Activated CD8-positive, alpha-beta memory T cell treated with anti-CD3 and anti-CD28 coated beads for 36 hours (primary cell): ENCODE data around the gene LRIG3. TPM values are rescaled to one million over a fixed set of nuclear protein-coding genes. Genes with fewer than 3 reads are reported as not detected.

Experiments used
- CTCF ChIA-PET: fragments of 350-600 bp; sonication (Branson Sonifier 250); formaldehyde crosslinking; loops from one replicate; lab custom pipeline; 2021; ENCODE audit warnings: antibody characterized with exemption; lab: Charles Lee
- POLR2A ChIA-PET: fragments of 350-600 bp; sonication (Branson Sonifier 250); formaldehyde crosslinking; loops from one replicate; lab custom pipeline; 2021; ENCODE audit warnings: antibody characterized with exemption; lab: Charles Lee
- total RNA-seq, 2 experiments: library from RNA; stranded (reverse); gene quantifications; one replicate each; pipeline ENCODE4 v1.2.3, GENCODE V29; 2021

Gene LRIG3
- total RNA-seq, 2 experiments from 2014 or later, result not detected

GRCh38 chr12:58932806-58933681 lies 12.7 kb upstream of the LRIG3 start:
- CTCF ChIA-PET, result interaction anchor here (0.6 kb wide), 1 partner anchor 11 kb away, joined by 4 read pairs; no protein-coding TSS in a partner anchor

DNA sequence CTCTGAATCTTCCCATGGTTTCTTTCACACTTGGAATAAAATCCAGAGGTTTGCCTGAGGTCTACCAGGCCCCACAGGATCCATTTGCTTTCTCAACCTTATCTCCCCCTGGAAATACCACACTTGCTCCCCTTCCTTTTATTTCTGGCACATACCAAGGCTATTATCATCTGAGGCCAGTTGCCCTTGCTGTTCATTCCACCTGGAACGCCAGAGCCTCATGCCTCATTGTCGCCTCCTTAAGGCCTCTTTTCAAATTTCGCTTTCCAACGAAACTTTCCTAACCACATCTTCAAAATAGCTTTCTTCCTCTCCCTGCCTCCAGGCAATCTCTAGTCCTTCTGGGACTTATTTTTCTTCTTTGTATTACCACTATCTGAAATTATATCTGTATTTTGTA lies 11.2 kb upstream of the LRIG3 start:
- ChIA-PET POLR2A (no interaction called here), CTCF (no interaction called here)

More at GRCh38 chr12:58932806-58933681, 12.7 kb upstream of the LRIG3 start:
- POLR2A ChIA-PET, result no interaction called here

DNA sequence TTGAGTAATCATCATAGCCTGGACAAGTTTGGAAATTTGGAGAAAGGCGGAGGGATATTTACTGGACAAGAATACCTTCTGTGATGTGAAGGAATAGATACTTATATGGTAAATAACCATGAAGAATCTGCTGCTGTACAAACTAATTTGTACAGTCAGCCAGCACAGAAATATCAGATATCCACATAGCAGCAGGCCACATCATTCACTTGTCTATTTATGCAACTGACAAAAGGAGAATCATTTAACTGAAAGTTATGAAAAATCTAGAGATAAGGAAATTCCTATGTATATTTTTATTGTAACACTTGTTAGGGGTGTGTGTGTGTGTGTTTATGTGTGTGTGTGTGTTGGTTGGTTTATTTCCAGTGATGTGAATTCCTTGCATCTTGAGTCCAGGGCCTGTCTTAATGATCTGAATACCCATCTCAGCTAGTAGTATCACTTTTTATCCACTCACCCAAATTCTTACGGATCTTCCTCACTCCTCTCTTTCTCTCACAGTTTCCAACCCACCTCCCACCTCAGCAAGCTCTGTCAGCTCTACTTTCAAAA lies 10.5 kb upstream of the LRIG3 start:
- POLR2A ChIA-PET, result interaction anchor here (0.7 kb wide), 1 partner anchor 534 kb away, joined by 3 read pairs; no protein-coding TSS in a partner anchor

GRCh38 chr12:58927120-58927519 lies 6.8 kb upstream of the LRIG3 start:
- CTCF ChIA-PET, result no interaction called here

More for the DNA sequence above, 10.5 kb upstream of the LRIG3 start:
- CTCF ChIA-PET, result no interaction called here

DNA sequence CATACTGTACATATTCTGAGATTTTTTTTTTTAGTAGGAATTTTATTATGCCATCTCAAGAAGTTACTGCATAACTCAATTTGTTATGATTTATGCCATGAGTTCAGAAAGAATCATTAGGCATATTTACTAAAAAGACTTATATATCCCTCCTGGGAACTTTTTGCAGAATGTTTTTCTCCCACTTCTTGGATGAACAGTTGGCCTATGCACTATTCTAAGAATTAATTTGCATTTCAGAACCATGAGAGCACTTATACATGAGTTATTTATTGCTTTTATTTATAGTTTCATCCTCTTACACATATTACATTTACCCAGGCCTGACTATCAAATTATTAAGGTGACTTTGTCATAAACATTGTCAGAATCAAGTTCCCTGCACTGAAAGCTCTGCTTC lies 6.3 kb upstream of the LRIG3 start:
- ChIA-PET CTCF (no interaction called here), POLR2A (no interaction called here)

More at GRCh38 chr12:58927120-58927519, 6.8 kb upstream of the LRIG3 start:
- POLR2A ChIA-PET, result no interaction called here

- ChIA-PET CTCF (no interaction called here), POLR2A (no interaction called here)
These were observed 5.4 kb upstream of the LRIG3 start for GRCh38 chr12:58925751-58926150.

DNA sequence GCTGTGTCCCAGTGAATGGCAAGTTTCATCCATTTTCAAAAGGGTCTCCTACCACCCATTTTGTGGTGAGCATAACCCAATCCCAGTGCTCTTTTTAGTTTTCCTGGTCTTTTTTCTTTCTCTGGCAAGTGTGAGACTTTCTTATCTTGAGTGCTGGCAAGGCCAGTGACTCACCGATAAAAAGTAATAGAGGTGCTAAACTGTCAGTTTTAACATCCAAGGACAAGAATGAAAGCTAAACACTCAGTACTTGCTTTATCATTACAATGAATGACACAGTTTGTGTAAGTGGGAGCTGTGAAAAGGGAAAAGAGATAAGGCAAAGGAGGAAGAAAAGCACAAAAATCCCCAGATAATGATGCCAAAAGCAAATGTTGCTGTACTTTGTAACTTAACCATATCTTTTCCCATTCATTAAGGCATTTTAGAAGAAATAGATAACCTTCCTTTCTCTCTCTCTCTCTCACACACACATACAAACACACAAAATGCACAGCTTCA lies 4.9 kb upstream of the LRIG3 start:
- ChIA-PET POLR2A (no interaction called here), CTCF (no interaction called here)

GRCh38 chr12:58924652-58925051 lies 4.3 kb upstream of the LRIG3 start:
- CTCF ChIA-PET, result no interaction called here
- POLR2A ChIA-PET, result no interaction called here

DNA sequence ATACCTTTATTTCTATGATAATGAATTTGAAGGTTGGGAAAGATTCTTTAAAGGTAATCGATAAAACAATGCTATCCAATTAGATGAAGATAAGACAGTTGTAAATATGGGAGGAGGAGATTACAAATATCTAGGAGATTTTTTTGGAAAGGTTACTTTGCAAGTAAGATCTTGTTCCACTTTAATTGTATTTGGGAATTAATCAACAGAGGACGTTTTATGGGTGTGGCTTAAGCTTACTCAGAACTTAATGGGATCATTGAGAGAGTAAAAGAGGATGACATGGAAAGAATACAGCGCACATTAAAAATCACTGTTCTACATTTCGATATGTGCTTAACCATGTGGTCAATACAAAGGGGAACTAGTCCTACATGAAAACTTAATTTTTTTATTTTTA lies 3.5 kb upstream of the LRIG3 start:
- ChIA-PET CTCF (no interaction called here), POLR2A (no interaction called here)

- CTCF ChIA-PET, result no interaction called here
- POLR2A ChIA-PET, result no interaction called here
These were observed 2.5 kb upstream of the LRIG3 start for GRCh38 chr12:58922849-58923248.

GRCh38 chr12:58920961-58921861 lies 907 bp upstream of the LRIG3 start:
- ChIA-PET CTCF (no interaction called here), POLR2A (no interaction called here)

DNA sequence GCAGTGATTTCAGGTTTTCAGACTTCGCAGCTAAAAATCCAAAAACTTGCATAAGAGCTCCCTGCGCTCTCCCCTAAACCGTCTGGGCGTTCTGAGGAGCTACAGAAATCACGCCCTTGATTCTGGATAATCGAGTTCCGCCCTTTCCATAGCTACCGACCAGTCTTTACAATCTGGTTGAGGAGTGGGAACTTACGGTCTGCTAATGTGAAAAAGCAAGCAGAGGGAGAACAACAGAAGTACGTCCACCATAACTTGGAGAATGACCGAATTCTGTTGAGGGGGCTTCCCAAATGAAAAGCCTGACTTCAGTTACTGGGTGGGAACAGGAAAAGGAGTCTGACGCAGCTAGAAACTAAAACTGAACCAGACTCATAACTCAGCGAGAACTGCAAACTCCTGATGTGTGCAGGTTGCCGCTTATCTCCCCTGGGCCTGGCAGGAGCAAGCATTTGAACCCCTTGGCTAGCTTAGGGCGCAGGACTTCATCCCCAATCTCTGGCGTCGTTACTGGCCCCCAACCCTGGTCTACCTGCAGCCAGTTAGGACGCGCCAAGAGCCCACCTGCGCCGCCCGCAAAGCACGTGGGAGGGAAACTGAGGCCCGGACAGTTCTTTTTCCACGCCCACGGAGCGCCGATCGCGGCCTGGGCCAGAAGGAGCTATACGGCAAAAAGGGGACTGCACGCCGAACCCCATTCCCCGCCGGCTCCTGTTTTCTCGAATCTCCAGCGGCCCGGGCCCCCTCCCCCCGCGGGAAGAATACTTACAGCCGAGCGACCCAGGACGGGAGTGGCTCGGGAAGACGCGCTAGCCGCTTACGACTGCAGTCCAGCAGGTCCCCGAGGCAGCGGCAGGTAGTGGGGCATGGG lies 838 bp downstream of the LRIG3 start:
- POLR2A ChIA-PET, result no interaction called here
- CTCF ChIA-PET, result no interaction called here

- CTCF ChIA-PET, result no interaction called here
- POLR2A ChIA-PET, result no interaction called here
These were observed 1.8 kb downstream of the LRIG3 start for GRCh38 chr12:58918469-58918844.

DNA sequence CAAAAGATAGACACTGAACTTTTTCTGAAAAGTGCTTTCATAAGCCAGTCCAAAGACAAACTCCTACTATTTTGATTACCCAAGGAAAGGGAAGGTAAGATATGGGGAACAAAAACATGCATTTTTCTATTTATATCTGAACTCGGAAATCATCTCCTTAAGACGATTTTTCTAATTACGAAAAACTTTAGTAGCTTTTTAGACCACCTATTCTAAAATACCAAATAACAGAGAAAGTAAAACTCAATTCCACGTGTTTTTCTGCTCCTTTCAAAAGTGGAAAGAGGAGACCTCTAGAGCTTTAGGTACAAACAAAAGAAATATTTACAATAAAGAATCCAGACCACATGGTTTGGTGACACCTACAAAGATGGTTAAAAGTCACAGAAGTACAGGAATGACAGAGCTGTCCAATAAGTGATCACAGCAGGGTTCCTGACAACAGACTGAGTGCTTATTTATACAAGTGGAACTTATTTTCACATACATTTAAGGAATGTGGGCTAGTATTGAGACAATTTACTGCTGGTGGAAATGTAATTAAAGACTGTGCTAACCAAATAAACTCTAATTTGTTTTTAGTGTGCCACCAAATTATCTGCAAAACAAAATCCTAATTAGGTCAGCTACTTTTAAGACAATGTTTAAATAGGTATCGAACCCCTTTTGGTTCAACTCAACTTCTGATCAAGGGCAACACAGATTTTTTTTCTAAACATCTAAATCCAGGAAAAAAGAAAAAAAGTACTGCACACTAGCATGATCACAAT lies 2.4 kb downstream of the LRIG3 start:
- CTCF ChIA-PET, result no interaction called here
- POLR2A ChIA-PET, result no interaction called here

- POLR2A ChIA-PET, result no interaction called here
- CTCF ChIA-PET, result no interaction called here
These were observed 3.3 kb downstream of the LRIG3 start for GRCh38 chr12:58916921-58917511.

DNA sequence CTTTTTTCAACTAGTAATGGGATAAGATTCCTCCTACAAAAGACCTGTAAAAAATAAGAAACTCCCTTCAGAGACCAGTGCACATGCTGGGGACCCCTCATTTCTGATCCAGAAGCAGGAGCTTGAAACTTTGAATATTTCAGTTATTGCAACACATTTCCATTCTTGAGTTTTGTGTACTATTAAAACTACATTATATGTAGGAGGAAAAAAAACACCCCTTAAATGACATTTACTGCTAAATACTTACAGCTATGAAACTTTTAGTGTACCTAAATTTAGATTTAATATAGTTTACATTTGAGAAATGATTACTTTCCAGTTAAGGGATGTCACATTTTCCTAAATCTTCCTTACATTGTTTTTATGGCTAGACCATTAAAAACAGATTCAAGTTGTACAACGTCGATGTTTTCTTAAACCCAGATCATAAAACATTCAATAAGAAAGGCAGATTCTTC lies 4.1 kb downstream of the LRIG3 start:
- POLR2A ChIA-PET, result no interaction called here
- CTCF ChIA-PET, result no interaction called here

GRCh38 chr12:58915634-58916033 lies 4.7 kb downstream of the LRIG3 start:
- CTCF ChIA-PET, result no interaction called here
- POLR2A ChIA-PET, result no interaction called here

DNA sequence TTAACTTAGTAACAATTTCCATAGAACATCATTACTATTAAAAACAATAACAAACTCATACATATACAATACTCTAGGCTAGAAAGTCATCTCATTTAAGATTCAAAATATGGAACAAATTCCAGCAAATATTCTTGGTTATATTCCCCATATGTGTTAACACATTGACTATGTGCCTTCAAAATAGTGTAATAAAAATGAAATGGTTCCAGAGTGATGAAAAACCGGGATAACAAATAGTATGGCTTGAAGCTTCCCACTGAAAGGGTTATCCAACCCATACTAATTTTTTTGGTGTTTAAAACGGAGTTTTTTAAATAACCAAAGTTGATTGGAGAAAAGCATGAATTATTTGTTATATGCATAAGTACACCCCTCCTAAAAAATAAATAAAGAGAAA lies 5.3 kb downstream of the LRIG3 start:
- CTCF ChIA-PET, result no interaction called here
- POLR2A ChIA-PET, result no interaction called here
